Activated naive CD4-positive, alpha-beta T cell treated with Interleukin-2 at 50 U/mL for 16 hours (primary cell): ENCODE data around the gene PACS2.

ENCODE experiments used
- DNase-seq: peaks from one replicate; pipeline ENCODE4 v3.0.0-alpha.2; 2020

The PACS2 gene

DNA sequence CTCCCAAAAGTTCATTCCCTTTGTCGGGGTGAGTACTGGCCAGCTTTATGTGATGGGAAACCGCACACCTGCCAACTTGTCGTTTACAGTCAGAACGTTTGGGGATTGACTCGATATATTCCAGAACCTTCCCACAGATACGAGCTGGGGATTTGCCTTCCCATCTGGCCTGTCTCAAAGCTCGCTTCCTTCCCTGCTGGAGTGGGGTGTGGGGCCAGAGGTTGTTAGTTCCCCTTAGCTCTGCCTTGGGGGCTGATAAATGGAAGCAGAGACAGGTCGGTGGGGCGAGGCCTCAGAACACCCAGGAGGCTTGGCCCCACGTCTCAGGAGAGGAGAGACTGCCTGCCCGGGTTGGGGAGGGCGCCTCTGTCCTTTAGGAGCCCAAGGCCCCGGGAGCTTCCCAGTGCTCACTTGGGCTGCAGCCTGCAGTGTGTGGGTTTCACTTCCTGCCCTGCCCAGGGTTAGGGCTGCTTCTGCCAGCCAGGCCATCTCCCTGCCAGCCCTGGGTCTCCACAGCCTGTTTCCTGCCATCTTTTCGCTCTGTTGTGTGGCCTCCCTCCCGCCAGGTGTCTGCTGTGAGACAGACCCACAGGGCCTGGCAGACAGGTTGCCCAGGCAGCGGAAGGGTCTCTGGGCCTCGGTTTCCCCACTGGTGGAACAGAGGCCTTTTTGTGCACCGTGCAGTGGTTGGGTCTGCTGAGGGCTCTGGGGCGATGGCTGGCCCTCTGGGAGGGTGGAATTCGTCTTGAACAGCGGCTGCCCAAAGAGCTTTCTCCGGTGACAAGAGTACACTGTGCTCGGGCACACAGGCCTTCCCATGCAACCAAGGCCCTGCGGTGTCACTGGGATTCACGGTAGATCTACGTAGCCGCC lies 75.7 kb downstream of the PACS2 start:
- no peak for DNase-seq

DNA sequence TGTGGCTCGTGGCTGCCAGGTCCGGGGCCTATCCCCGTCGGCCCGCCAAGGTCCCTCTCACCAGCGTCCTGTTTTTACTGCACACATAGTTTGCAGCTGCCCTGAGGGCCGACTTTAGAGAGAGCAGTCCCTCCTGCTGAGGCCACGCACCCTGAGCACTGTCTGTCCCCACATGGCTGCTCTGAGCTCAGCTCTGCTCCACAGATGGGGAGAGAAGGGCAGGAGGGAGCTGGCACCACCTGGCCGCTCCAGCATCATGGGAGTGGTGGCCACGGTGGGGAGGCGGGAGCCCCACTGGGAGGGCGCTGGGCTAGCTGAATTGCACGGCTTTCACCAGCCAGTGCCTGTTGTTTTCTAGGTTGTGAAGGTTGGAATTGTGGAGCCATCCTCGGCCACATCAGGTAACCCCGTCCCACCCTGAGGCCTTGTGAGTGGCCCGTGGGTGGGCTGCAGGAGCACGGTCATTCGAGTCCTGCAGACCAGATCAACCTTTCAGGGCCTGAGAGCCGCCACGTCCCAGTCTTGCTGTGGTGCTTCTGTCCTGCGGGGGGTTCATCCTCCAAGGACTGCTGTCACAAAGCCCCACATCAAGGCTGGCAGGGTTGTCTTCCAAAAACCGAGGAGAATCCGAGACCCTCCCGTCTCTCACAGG lies 76.4 kb downstream of the PACS2 start:
- DNase-seq = no peak

DNA sequence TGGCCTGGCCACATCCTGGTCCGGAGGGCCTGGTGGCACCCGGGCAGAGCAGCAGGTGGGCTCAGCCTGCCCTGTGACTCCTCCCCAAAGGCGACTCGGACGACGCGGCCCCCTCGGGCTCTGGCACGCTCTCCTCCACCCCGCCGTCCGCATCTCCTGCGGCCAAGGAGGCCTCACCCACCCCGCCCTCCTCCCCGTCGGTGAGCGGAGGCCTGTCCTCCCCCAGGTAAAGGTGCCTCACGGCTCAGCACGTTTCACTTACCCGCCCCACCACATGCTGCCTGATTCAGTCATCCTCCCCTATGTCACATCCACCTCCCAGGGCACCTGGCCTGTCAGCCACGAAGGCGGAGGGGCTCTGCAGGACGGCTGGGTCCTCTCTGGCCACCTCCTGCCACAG lies 77.0 kb downstream of the PACS2 start:
- no peak for DNase-seq

DNA sequence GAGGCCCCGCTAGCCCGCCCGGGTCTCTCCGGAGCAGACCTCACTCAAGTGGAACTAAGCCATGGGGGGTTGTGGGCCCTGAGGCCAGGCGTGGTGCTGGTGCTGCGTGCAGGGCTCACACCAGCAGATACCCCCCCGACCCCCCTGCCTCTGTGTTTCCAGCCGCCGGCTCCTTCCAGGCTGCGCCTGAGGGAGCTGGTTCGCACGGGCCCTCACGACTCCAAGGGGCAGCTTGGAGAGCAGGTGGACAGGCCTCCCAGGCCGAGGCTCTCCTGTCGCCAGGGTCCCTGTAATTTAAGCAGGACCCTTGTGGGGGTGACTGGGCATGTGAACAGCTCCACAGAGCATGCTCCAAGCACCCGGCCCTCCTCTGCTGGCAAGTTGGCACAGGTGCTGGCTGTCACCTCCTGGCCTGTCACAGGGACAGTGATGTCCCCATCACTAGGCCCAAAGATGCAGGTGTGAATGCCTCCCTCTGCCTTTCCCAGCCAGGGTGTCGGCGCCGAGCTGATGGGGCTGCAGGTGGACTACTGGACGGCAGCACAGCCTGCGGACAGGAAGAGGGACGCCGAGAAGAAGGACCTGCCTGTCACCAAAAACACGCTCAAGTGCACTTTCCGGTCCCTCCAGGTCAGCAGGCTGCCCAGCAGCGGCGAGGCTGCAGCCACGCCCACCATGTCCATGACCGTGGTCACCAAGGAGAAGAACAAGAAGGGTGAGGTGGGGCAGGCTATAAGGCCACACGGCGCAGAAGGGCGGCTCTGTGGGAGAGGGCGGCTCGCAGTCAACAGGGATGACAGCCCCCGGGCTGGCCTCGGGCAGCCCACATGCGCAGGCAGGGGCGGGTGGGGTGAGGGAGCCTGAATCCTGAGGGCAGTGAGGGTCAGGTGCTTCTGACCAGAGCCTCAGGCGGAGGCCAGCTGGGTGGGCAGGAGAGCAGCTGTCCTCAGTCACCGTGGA lies 77.9 kb downstream of the PACS2 start:
- no peak for DNase-seq

DNA sequence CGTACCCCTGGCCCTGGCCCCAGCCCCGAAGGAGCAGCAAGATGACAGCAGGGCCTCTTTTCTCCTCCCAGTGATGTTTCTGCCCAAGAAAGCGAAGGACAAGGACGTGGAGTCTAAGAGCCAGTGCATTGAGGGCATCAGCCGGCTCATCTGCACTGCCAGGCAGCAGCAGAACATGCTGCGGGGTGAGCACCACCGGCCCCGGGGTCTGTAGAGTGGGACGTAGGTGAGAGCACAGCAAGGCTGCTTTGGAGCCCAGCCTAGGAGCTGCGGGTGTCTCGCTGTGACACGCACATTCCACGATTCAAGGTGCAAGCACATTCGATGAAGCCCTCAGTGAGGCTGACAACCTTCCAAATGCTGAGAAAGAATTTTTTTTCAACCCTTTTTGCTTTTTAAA lies 78.6 kb downstream of the PACS2 start:
- DNase-seq = no peak

DNA sequence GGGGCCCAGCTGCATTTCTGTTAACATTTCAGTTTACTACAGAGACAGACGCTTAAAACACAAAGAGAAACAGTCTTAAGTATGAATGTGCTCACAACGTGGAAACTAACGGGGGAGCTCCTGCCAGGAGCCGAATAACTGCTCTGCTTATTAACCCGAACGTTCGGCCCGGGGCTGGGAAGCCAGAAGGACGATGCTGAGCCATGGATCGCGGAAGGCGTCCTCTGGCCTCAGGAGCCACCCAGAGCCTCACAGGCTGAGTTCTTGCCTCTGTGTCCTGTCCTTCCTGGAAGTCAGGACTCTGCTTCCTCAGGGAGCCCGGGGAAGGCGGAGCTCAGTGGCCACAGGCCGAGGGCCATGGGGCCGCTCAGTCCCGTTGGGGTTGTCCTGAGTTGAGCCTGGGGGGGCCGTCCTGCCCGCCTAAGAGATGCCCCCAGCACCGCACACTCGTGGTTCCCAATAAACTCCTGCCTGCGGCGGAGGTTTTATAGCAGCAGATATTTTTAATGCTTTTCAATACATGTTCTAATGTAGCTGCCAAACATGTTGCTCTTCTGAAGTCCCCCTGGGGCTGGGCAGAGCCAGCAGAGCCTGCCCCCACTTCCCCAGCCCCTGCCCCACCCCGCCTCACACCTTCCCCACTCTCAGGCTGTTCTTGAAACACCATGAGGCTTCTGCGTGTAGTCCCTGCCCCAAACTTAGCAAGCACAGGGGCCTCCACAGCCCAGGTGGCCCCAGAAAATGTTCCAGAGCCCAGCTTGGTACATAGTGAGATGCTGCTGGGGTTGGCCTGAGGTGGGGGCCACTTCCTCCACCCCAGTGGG lies 80.4 kb downstream of the PACS2 start:
- DNase-seq = no peak

DNA sequence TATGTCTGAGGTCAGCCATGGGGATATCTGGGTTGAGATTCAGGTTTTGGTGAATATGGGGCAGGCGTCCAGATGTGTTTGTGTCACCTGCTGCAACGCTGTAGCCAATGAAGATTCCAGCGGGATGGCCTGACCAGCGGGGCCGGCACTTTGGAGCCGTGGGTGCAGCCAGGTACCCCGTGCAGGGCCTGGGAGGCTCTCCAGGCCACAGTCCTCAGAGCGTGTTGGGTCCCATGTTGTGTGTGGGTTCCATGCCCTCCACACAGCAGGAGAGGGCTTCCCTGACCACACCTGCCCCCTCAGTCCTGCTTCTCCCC lies 80.9 kb downstream of the PACS2 start:
- no peak for DNase-seq

DNA sequence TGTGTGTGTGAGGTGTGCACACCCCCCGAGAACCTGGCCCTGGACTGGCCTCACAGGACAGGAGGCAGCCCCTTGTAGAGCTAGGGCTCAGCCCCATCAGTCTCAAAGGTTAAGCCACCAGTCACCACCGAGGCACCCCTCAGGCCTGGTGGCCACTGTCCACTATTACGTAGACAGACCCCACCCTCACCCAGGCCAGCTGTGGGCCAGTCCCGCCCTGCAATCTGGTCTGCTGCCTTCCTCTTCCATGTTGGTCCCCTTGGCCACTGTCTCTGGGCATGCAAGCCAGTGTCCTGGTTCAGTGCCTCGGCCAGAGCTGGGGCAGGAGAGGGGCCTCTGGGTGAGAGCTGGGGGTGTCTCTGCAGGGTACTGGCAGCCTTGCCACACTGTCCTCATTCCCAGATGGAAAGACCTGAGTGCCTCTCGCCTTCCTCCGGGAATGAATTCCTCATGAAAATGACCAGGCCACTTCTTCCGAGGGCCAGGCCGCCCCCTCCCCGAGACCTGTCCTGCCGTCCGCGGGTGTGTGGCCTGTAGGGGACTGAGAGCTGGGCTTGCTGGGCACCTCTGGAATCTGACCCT lies 82.9 kb downstream of the PACS2 start:
- DNase-seq = no peak

DNA sequence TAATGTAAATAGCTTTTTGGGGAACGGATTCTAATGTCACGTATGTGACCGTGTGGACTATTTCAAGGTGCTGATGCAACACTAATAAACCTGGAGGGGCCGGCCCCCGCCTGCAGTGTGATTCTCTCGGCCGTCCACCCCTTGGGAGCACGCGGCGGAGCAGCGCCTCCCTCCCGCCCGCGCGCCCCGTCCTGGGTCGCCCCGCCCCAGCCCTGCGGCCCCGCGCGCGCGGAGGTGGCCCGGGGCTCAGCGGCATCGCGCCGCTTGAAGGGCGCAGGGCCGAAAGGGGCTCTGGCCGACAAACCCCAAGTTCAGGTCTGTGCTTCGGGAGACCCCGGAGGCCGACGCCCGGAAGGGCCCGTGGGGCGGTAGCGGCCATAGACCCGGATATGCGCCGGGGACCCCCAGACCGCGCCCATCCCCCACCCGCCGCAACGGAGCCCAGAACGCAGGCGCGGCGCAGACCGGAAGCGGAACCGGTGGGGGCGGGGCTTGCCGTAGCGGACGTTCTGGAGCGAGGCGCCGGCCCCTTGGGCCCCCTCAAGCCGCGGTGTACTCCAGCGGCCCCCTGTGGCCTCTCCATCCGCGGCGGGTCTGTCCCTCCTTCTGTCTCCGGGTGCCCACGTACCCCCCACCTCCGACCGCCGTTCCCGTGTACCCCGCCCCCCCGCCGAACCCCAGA lies 83.6 kb downstream of the PACS2 start, which contains the start of gene TEX22:
TSS of gene TEX22 (plus strand) at position 495 of the 682 bp plus-strand sequence. CDS start 803 bp downstream, outside the sequence.
- peak; percentile 91 for DNase-seq

DNA sequence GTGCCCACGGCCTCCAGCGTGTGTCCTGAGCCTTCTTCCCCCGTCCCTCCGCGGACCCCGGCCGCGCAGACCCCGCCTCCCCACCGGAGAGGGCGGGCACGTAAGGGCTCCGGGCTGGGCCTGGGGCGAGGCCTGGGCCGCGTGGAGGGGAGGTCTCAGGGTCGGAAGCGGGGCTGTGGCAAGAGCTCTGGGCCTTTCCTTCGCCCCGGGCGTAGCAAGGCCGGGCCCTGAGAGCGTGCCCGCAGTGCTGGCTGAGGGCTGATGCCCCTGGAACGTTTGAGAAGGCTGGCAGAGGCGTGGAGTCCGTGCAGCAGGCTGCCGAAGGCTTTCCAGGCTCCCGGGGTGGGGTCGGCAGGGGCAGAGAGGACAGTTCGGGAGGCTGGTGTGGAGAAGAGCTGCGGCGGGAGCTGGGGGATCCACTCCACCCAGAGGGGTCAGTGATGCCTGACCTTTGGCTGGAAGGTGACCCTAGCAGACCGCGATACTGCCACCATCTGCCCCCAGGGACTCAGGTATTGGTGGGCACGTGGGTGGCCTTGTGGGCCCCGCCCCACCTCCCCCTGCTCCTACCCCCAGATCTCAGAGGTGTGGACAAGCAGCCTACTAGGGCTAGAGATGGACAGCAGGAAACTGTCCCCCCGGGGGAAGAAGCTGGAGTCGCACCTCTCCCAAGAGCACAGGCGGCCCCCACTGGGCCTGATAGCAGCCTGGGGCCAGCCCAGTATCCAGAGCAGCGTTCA lies 84.3 kb downstream of the PACS2 start:
- peak; percentile 53 for DNase-seq

DNA sequence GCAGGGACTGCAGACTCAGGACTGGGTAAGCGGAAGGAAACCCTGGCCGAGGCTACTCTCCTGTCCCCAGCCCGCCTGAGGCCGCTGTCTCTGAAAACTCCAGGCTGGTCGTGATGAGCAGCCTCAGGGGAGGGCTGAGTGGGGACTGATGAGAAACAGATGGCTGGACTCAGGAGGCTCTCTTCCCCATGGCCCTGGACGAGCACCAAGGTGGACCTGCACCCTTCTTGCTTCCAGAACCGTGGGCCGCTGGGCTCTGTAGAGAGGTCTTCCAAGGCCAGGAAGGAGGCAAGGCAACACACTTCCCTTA lies 84.9 kb downstream of the PACS2 start:
- no peak for DNase-seq

DNA sequence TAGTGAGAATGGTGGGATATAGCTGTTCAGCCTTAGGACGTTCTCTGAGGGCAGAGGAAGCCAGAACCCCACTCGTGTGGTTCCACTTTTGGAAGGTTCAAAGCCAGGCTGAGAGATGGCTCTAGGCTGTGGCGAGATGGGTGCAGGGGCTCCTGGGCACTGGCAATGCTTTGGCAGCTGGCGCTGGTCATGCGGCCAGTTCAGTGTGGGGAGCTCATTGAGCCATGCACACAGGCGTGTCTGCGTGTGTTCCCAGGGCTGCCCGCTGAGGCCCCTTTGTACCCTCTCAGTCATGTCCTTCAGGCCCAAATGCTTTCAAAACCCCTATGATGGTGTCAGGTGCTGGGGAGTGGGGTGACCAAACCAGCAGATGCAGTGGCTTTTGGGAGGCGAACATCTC lies 85.5 kb downstream of the PACS2 start:
- no peak for DNase-seq

DNA sequence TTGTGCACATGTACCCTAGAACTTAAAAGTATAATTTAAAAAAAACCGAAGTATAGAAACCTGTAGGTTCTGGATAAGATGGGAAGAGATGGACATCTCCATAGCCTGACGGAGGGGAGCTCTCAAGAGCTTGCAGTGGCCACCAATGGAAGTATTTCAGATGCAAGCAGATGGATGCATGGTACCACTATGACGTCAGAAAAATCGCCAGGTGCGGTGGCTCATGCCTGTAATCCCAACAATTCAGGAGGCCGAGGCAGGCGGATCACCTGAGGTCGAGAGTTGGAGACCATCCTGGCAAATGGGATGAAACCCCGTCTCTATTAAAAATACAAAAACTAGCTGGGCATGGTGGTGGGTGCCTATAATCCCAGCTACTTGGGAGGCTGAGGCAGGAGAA lies 87.2 kb downstream of the PACS2 start:
- no peak for DNase-seq

DNA sequence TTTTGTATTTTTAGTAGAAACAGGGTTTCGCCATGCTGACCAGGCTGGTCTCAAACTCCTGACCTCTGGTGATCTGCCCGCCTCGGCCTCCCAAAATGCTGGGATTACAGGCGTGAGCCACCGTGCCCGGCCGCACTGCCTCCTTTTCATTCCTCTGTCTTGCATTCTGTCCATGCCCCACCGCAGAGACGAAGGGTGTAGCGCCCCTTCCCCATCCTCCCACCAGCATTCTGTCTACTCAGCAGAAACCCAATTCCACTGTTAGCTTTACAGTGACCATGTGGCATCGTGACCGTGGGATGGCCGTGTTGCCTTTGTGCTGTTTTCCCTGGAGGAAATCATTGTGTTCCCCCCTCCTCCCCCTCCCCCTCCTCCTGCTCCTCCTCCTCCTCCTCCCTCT lies 94.0 kb downstream of the PACS2 start:
- DNase-seq = no peak

DNA sequence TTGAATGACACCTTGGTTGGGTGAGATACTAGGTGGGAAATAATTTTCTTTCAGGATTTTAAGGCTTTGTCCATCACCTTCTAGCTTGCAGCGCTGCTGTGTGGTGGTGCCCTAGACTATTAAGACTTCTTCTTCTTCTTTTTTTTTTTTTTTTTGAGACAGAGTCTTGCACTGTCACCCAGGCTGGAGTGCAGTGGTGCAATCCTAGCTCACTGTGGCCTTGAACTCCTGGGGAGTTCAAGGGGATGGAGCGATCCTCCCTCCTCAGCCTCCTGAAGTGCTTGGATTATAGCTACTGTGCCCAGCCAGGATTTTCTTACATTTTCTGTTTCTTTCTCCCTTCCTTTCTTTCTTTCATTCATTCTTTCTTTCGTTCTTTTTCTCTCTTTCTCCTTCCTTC lies 94.8 kb downstream of the PACS2 start:
- DNase-seq = no peak

DNA sequence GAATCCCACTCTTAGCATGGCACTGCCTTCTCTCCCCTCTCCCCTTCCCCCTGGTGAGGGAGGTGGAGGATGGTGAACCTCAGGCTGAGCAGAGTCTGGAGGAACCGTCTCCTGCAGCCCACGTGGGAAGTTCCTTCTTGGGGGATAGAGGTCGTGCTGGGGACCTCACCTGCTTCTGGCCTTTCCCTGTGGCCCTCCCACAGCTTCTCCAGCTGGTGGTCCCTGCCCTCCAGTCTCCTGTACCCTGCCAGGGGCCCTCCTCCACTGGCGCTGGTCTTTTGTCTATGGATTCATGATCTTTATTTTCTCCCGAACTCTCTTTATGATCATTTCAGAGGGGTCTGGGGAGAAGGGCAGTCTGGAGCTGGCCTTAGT lies 96.1 kb downstream of the PACS2 start:
- no peak for DNase-seq

DNA sequence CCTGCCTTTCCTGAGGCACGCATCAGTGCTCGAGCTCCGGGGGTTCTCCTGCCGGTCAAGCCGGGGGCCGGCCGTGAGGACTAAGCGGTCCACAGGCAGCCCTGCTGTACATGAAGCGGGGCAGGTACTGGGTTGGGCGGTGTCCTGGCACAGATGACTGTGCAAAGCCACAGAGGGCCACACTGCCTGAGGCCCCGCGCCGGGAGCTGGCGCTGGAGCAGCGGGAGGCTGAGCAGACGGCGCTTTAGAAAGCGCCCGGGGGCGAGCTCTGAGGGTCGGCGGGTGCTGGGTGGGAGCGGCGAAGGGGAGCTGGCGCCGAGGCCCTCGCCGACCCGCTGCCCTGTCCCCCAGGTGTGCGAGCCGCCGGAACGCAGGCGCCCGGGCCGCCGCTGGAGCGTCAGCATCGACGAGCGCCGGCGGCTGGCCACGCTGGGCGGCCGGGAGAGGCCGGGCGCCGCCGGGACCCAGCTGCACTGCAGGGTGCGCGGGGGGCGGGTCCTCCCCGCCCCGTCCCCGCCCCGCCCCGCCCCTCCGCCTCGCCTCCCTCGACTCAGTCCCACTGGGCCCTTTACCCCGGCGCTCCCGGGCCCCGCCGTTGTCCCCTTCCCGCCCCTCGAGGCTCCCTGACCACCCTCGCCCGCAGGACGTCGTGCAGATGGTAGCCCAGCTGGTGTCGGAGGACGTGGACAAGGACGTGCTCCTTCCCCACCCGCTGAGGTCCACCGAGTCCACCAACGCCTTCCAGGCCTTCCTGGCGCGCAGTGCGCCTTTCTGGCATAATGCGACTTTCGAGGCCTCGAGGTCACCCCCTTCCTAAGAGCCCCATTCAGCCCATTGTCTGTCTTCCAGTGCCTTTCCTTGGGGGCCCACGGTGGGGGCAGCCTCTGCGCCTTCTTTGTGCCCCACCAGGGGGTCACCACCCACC lies 96.7 kb downstream of the PACS2 start:
- no peak for DNase-seq

DNA sequence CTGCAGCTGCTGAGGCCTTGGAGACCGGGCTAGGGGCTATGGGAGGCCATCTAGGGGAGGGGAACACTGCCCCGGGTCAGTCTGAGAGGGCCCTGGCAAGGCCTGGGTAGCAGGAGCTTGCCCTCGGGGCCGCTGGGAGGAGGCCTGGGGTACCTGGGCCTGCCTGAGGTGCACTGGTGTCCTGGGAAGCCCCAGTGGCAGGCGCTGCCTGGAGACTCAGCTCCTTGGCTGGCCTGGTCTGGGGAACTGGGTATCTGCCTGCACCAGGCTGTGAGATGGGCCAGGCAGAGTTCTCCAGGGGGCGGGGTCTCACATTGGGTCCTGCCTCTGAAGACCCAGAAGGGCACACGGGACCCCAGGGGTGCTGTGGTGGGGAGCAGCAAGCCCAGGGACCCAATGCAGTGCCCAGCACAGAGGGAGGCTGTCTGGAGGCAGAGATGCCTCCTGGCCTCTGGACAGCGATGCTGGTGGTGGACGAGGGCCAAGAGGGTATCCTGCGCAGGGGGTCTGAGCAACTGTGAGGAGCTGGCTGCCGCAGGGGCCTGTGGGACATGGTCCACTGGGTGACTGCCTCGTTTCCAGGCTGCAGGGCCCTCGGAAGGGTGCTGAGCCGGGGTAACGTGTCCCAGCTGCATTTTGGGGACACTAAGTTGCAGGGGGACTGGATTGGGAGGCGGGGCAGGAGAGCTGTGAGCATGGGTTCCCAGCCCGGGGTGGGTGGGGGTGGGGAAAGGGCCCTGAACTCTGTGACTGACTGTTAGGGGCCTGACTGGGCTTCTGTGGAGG lies 97.6 kb downstream of the PACS2 start:
- no peak for DNase-seq
